HUES48 (cell line): ENCODE data around the gene FUCA2.
"Not testable (repeated sequence)": the region's sequence is repeated elsewhere in the genome, so short reads cannot be mapped to it uniquely, and the experiment has no call there.

Source experiments
- H3K27ac ChIP-seq: one replicate; pipeline ENCODE4 v1.7.0; 2013; ENCODE audit warnings: low read depth, low read length, inconsistent platforms
- H3K27me3 ChIP-seq: 2 replicates; pipeline ENCODE4 v1.6.1; 2013; ENCODE audit warnings: mild to moderate bottlenecking, low read length; ENCODE audit not compliant: control insufficient read depth, insufficient read depth
- H3K36me3 ChIP-seq: 2 replicates; pipeline ENCODE4 v1.6.1; 2013; ENCODE audit warnings: low read length; ENCODE audit not compliant: control insufficient read depth, insufficient read depth
- H3K4me1 ChIP-seq: 2 replicates; pipeline ENCODE4 v1.6.1; 2013; ENCODE audit warnings: mild to moderate bottlenecking, low read length; ENCODE audit not compliant: control insufficient read depth, insufficient read depth
- H3K4me3 ChIP-seq: 2 replicates; pipeline ENCODE4 v1.5.1; 2013; ENCODE audit warnings: mild to moderate bottlenecking, low read depth, low read length
- H3K9ac ChIP-seq: 2 replicates; pipeline ENCODE4 v1.6.1; 2013; ENCODE audit warnings: mild to moderate bottlenecking, low read depth, low read length, moderate library complexity
- H3K9me3 ChIP-seq: 2 replicates; pipeline ENCODE4 v1.6.1; 2013; ENCODE audit warnings: low read length; ENCODE audit not compliant: control insufficient read depth, insufficient read depth

Gene FUCA2

DNA sequence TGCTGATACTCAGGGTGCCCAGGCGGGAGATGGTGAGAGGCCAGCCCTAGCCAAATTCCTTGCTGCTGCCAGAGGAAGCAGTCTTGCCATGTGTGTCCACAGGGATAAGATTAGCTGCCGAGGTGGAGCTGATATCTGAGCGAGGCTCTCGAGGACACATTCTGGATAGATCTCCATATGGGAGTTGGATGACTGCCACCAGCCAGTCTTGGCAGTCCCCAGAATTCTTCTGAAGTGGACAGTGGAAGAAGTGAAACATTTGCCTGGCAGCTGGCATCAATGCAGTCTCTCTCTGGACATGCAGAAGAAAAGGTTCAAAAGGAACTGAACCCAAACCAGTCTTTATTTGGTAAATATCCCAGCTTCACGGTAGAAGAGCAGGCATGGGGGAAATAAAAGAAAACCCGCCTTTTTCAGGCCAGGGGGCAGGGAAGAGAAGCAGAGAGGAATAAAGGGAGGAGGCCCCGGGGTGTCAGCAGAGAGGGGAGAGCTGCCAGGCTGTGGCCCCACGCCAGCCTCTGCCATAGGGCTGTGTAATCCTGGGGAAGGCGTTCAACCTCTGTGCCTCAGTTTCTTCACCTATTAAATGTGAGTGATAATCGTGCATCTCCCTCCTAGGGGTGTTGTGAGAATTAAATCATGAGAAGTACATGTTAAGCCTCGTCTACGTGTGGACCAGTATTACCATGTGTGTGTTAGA lies 3.7 kb upstream of the FUCA2 start:
- H3K9me3 ChIP-seq, result no peaks in the 10 kb centered on the region
- peaks cover 55% of the 10 kb centered on the region for H3K27me3 ChIP-seq
- no peaks in the 10 kb centered on the region for H3K36me3 ChIP-seq
- no peak overlapping the region for H3K9ac ChIP-seq
- no peak overlapping the region for H3K27ac ChIP-seq
- H3K4me3 ChIP-seq, result no peak overlapping the region
- peaks cover 39% of the 10 kb centered on the region for H3K4me1 ChIP-seq

DNA sequence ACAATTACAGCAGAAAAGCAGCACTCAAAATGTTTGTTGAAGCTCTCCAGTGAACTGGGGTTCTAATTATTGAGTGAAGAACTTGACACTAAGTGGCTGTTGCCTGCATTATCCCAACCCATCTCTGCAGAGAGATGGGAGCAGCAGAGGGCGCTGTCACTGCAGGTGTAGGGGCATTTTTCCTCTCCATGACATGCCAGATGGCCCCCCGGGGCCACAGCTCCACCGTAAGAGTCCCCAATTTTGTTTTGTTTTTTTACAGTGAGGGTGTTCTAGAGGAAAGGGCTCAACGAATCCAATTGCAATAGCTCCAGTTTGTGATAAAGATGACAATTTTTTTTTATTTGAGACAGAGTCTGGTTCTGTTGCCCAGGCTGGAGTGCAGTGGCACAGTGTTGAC lies 1.9 kb upstream of the FUCA2 start:
- Histone ChIP-seq H3K9ac (no peak overlapping the region), H3K4me3 (no peak overlapping the region), H3K36me3 (0 out of 2 replicates have a peak, but pooled peaks cover 7% of the 10 kb centered on the region), H3K4me1 (peaks cover 39% of the 10 kb centered on the region), H3K9me3 (no peaks in the 10 kb centered on the region), H3K27ac (no peak overlapping the region), H3K27me3 (peaks cover 44% of the 10 kb centered on the region)

DNA sequence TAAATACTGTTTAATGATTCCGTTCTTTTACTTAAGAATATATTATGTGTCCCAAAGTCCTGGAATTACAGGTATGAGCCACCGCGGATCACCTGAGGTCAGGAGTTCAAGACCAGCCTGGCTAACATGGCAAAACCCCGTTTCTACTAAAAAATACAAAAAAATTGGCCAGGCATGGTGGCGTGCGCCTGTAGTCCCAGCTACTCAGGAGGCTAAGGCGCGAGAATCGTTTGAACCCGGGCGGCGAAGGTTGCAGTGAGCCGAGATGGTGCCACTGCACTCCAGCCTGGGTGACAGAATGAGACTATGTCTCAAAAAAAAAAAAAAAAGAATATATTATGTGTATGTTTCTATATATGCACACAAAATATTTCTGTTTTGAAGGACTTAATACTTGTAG lies 1.2 kb downstream of the FUCA2 start:
- not testable (repeated sequence) for H3K27ac ChIP-seq, H3K9me3 ChIP-seq, H3K9ac ChIP-seq
- Histone ChIP-seq H3K4me3 (peak overlapping the region; percentile 73), H3K36me3 (peaks cover 29% of the 10 kb centered on the region), H3K4me1 (peaks cover 19% of the 10 kb centered on the region), H3K27me3 (peaks cover 16% of the 10 kb centered on the region)

DNA sequence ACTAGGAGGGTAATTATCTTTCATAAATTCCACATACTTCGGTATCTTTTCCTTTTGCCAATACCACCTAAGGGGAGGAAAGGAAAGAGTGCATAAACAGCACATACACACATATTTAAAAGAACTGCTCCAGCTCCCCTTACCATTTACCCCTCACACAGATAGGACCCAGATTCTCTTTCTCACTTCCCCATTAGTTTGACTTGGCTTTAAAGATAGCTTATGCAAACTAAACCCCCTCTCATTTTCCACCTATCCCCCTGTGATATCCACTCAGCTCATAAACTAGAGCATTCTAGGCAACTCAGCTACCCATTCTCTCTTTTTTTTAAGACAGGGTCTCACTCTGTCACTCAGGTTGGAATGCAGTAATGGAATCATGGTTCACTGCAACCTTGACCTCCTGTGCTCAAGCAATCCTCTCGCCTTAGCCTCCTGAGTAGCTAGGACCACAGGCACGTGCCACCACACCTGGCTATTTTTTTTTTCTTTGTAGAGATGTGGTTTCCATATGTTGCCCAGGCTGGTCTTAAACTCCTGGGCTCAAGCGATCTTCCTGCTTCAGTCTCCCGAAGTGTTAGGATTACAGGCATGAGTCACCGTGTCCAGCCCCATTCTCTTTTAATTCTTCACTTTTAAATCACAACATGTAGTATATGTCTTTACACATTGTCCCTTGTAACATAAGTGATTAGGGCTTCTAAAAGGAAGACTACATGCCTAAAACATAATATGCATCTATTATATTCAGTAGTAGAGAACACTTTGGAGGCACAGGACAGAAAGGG lies 4.0 kb downstream of the FUCA2 start:
- Histone ChIP-seq H3K27ac (no peak overlapping the region), H3K36me3 (peaks cover 54% of the 10 kb centered on the region), H3K9me3 (no peaks in the 10 kb centered on the region), H3K4me3 (no peak overlapping the region), H3K27me3 (no peaks in the 10 kb centered on the region), H3K4me1 (peaks cover 9% of the 10 kb centered on the region; the same call in 1 of the 2 replicates), H3K9ac (no peak overlapping the region)

DNA sequence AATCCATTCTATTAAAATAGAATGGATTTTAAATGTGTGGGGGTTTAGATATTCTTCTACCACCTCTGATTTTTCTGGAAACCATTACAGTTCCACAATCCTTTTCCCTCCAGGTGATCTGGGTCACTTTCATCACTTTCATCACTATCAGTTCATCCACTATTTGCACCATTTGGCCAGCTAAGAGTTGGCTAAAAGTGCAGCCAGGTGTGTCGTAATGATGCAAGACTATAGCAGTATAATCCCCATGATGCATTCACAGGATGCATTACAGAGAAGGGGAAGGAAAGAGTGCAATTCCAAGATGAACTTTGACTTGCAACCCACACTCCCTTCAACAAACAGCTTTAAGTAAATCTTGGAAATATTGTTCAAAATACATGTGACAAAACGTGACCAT lies 4.9 kb downstream of the FUCA2 start:
- H3K27ac ChIP-seq, result no peak overlapping the region
- 0 out of 2 replicates have a peak, but pooled peaks cover 5% of the 10 kb centered on the region for H3K4me1 ChIP-seq
- H3K4me3 ChIP-seq, result no peak overlapping the region
- H3K36me3 ChIP-seq, result peaks cover 60% of the 10 kb centered on the region
- no peaks in the 10 kb centered on the region for H3K27me3 ChIP-seq
- no peaks in the 10 kb centered on the region for H3K9me3 ChIP-seq
- no peak overlapping the region for H3K9ac ChIP-seq

DNA sequence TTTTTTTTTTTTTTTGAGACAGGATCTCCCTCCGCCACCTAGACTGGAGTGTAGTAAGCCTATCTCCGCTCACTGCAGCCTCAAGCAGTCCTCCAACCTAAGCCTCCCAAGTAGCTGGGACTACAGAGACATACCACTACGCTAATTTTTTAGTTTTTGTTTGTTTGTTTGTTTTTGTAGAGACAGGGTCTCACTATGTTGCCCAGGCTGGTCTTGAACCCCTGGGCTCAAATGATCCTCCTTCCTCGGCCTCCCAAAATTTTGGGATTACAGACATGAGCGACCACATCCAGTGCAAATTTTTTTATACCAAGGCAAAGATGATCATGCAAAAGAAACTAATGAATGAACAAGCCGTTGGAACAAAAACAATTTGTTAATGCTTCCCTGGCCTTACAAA lies 5.3 kb downstream of the FUCA2 start:
- peaks cover 65% of the 10 kb centered on the region for H3K36me3 ChIP-seq
- H3K9me3 ChIP-seq, result no peaks in the 10 kb centered on the region
- H3K27ac ChIP-seq, result no peak overlapping the region
- H3K4me1 ChIP-seq, result 0 out of 2 replicates have a peak, but pooled peaks cover 5% of the 10 kb centered on the region
- no peak overlapping the region for H3K9ac ChIP-seq
- no peaks in the 10 kb centered on the region for H3K27me3 ChIP-seq
- H3K4me3 ChIP-seq, result no peak overlapping the region

DNA sequence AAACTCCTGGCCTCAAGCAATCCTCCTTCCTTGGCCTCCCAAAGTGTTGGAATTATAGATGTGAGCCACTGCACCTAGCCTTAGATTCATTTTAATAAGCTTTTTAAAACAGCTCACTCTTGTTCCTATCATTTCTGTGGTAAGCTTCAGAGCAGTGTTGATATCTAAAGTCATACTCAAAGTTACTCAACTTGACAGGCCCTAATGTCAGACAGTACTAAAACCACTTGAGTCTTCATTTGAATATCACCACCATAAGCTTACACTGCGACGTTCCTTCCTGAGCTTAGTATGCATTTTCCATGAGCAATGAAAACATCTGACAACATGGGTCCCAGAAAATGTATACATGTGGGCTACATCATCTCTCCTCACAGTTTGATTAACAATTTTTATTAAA lies 6.0 kb downstream of the FUCA2 start:
- H3K36me3 ChIP-seq, result peaks cover 70% of the 10 kb centered on the region
- no peak overlapping the region for H3K9ac ChIP-seq
- no peaks in the 10 kb centered on the region for H3K9me3 ChIP-seq
- H3K27me3 ChIP-seq, result no peaks in the 10 kb centered on the region
- H3K27ac ChIP-seq, result no peak overlapping the region
- H3K4me3 ChIP-seq, result no peak overlapping the region
- 0 out of 2 replicates have a peak, but pooled peaks cover under 1% of the 10 kb centered on the region for H3K4me1 ChIP-seq

DNA sequence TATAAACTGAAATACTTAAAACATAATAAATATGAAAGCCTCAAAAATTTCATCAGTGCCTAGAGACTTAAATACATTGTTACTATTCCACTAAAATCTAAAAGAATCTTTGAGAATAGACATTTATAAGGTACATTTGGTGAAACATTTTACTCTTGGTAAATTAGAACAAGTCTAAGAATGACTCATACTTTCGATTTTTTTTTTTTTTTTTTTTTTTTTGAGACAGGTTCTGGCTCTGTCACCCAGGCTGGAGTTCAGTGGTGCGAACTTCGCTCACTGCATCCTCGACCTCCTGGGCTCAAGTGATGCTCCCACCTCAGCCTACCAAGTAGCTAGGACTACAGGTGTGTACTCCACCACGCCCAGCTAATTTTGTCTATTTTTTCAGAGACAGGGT lies 6.4 kb downstream of the FUCA2 start:
- H3K9me3 ChIP-seq, result no peaks in the 10 kb centered on the region
- H3K4me3 ChIP-seq, result no peak overlapping the region
- peaks cover 75% of the 10 kb centered on the region for H3K36me3 ChIP-seq
- no peak overlapping the region for H3K9ac ChIP-seq
- H3K27me3 ChIP-seq, result no peaks in the 10 kb centered on the region
- H3K27ac ChIP-seq, result no peak overlapping the region
- H3K4me1 ChIP-seq, result no peaks in the 10 kb centered on the region

DNA sequence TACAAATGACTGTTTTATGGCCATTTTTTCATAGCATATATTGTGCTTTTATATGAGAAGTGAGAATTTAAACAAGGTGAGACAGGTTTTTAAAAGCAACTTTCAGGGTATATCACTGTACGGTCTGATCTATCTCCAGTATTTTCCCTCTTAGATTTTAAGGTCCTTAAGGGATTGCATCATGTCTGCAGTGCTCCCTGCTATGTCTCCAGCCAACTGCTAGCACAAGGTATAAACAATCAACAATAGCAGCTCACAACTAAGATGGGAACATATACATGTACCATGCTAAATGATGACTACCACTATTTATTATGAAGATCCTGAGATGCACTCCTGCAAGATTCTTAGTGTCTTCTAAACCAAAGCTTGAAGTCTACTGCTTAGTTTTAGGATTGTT lies 7.2 kb downstream of the FUCA2 start:
- H3K4me1 ChIP-seq, result no peaks in the 10 kb centered on the region
- peaks cover 78% of the 10 kb centered on the region for H3K36me3 ChIP-seq
- no peaks in the 10 kb centered on the region for H3K27me3 ChIP-seq
- no peak overlapping the region for H3K9ac ChIP-seq
- no peak overlapping the region for H3K4me3 ChIP-seq
- H3K27ac ChIP-seq, result no peak overlapping the region
- no peaks in the 10 kb centered on the region for H3K9me3 ChIP-seq

DNA sequence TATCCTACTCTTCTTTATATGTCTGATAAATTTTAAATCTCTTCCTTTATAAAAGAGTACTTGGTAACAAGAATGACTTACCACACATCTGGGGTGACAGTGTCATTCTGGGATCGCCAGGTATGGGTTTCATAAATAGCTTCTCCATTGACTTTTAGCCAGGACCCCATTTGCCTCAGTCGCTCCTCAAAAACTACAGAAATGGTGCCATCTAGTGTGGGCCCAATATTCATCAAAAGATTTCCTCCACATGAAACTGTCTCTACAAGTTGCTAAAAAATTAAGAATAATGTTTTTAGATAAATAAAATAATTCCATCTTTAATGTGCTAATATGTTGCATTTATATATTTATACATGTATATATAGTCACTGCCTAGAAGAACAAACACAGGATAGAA lies 9.7 kb downstream of the FUCA2 start:
- H3K27ac ChIP-seq, result no peak overlapping the region
- no peaks in the 10 kb centered on the region for H3K27me3 ChIP-seq
- H3K4me1 ChIP-seq, result no peaks in the 10 kb centered on the region
- no peaks in the 10 kb centered on the region for H3K9me3 ChIP-seq
- H3K9ac ChIP-seq, result no peak overlapping the region
- peaks cover 80% of the 10 kb centered on the region for H3K36me3 ChIP-seq
- no peak overlapping the region for H3K4me3 ChIP-seq

DNA sequence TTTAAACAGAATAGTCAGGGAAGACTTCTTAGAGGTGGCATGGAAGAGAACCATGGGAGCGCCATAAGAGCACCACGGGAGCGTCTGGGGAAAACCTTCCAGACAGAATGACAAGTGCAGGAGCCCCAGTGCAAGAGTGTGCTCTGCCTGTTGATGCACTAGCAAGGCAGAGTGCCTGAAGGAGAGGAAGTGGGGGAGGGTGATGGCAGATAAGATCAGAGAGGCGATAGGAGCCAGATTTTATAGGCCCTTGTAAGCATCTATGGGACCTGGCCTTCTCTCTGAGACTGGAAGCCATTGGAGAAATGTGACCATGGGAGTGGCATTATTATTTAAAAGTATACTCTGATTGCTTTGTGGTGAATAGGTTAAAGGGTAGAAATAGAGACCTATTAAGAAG lies 13.1 kb downstream of the FUCA2 start:
- Histone ChIP-seq H3K36me3 (peaks cover 83% of the 10 kb centered on the region), H3K9ac (no peak overlapping the region), H3K27me3 (no peaks in the 10 kb centered on the region), H3K4me1 (no peaks in the 10 kb centered on the region), H3K4me3 (no peak overlapping the region), H3K27ac (no peak overlapping the region), H3K9me3 (no peaks in the 10 kb centered on the region)
